Fibroblast of pulmonary artery (primary cell): Measurements from ENCODE around the gene PRKAG2.

Source experiments
- DNase-seq: peaks from one replicate; pipeline ENCODE4 v3.0.0-alpha.2; 2010; ENCODE audit warnings: low read depth
- H3K4me3 ChIP-seq: replicated peaks from 2 replicates; pipeline ENCODE4 v1.5.1; 2011; ENCODE audit warnings: low read depth, mild to moderate bottlenecking, control low read depth, low read length, moderate library complexity
- CTCF ChIP-seq: IDR thresholded peaks from 2 replicates; pipeline ENCODE4 v1.5.1; 2011; ENCODE audit warnings: mild to moderate bottlenecking, control low read depth, low read length, inconsistent platforms; ENCODE audit errors: missing control alignments

The PRKAG2 gene

GRCh38 chr7:151866028-151866427 is 10.9 kb downstream of the PRKAG2 start:
- H3K4me3 ChIP-seq = no peak overlapping the region
- TF ChIP-seq CTCF = no peak
- DNase-seq = no peak

DNA sequence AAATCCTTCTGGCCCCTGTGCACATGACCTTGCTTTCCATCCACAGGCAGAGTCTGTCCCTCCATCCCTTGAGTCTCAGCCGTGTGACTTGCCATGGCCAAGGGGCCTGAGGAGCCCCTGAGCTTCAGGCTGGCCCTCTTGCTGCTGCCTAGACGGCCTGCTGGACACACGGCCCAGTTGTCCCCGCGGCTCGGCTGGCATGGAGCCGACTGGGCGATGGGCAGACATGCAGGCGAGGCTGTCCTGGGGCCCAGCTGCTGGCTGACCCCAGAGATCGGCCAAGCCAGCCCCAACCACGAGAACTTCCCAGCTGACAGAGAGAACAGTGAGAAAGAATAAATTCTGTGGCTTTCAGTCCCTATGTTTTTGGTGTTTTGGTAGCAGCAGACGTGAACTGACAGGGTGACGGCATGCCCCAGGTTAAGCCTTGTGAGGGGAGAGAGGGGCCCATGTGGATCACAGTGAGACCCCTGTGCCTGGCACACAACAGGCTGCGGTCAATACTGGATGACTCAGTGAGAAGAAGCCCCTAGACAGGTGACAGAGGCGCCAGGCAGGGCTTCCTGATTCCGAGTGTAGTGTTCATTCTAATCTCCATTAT is 11.7 kb downstream of the PRKAG2 start:
- H3K4me3 ChIP-seq = no peak overlapping the region
- DNase-seq = no peak
- no peak for TF ChIP-seq CTCF

DNA sequence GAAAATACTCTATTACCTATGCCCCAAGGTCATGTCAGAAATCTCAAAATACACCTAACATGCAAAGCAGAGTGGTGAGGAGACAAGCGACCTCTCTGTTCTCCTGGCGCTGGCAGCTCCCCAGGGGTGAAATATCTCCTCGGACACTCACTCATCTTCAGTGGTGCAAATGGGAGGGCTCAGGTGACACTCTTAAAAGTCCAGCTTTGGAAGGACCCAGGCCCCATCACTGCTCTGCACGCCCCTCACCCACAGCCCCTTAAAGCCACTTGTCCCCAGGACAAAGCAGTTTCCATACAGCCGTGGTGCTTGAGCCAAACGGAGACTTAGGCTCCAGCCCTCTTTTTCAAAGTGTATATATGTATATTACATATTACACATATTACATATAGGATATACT is 12.4 kb downstream of the PRKAG2 start:
- no peak overlapping the region for H3K4me3 ChIP-seq
- no peak for DNase-seq
- no peak for TF ChIP-seq CTCF

DNA sequence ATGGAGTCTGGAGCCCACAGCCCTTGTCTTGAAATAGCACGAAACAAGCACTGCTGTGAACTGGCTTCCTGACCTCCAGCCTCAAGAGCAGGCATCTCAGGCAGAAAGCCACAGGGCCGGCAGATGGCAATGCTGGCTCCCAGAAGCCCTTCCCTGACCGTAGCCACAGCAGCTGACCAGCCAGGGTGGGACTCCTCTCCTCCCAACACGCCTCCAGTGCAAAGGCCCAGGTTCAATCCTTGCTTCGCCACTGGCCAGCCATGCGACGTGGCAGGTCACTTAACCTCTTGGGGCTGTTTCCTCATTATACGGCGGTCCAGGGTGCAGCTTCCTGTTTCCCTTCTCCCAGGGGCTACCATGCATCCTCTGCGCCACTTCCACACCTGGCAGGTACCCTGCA is 12.8 kb downstream of the PRKAG2 start:
- DNase-seq = no peak
- no peak overlapping the region for H3K4me3 ChIP-seq
- TF ChIP-seq CTCF = no peak

DNA sequence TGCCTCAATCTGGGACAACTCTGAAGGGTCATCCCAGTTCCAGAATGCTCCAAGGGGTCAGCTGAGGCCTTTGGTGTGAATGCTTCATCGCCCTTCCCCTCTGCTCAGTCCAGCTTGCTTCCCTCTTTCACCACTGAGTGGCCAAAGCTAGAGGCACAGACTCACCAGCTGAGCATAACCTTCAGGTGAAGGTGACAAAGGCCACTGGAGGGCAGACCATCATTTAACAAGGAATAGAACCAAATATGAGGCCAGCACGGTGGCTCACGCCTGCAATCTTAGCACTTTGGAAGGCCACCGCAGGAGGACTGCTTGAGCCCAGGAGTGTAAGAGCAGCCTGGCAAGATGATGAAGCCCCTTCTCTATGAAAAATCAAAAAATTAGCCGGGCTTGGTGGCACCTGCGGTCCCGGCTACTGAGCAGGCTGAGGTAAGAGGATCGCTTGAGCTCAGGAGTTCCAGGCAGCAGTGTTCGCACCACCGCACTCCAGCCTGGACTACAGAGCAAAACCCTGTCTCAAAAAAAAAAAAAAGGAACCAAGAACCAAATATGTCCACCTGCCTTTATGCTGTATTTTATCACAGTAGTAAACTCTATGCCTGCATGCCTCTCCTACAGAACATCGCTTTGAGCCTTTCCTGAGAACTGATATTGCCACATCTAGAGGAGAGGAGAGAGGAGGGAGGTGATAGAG is 13.4 kb downstream of the PRKAG2 start:
- DNase-seq = no peak
- H3K4me3 ChIP-seq = no peak overlapping the region

DNA sequence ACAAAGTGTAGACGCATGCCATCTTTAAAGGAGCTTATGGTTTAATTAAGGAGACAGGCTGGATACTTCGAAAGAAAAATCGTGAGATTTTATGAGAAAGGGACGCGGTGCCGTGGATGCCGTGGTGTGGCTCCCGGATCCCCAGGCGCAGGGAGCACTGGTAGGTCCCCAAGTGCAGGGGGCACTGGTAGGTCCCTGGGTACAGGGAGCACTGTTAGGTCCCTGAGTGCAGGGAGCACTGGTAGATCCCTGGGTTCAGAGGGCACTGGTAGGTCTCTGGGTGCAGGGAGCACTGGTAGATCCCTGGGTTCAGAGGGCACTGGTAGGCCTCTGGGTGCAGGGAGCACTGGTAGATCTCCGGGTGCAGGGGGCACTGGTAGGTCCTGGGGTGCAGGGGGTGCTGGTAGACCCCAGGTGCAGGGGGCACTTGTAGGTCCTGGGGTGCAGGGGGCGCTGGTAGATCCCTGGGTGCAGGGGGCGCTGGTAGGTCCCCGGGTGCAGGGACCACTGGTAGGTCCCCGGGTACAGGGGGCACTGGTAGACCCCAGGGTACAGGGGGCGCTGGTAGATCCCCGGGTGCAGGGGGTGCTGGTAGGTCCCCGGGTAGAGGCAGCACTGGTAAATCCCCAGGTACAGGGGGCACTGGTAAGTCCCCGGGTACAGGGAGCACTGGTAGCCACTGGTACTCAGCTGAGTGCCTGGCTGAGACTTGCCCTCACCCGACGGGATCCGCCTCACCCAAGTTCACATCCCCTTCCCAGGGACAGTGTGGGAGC is 14.1 kb downstream of the PRKAG2 start:
- H3K4me3 ChIP-seq = no peak overlapping the region
- no peak for DNase-seq
- no peak for TF ChIP-seq CTCF

More for the DNA sequence above, 13.4 kb downstream of the PRKAG2 start:
- TF ChIP-seq CTCF = no peak

DNA sequence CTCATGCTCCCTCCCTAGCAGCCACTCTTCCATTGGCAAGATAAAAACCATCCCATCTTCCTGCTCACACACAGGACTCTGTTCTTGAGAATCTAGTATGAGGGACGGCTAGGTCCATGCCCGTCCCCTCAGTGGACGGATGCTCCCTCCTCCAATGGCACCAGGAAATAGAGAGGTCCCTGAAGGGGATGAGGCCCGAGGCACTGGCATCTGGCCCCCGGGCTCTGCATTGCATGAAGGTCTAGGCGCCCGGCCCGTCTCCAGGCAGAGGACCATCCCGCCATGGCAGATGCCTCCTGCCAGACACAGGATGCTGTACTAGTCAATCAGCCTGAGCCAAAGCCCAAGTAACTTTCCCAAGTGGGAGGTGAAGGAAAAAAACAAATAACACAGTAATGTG is 15.0 kb downstream of the PRKAG2 start:
- no peak for DNase-seq
- H3K4me3 ChIP-seq = no peak overlapping the region
- no peak for TF ChIP-seq CTCF
